ENCODE data around the gene AADACL4. TPM values are rescaled to one million over a fixed set of nuclear protein-coding genes. Genes with fewer than 3 reads are reported as not detected.

Gene AADACL4
- polyA plus RNA-seq (2012; ENCODE audit: missing spikeins), result not detected

DNA sequence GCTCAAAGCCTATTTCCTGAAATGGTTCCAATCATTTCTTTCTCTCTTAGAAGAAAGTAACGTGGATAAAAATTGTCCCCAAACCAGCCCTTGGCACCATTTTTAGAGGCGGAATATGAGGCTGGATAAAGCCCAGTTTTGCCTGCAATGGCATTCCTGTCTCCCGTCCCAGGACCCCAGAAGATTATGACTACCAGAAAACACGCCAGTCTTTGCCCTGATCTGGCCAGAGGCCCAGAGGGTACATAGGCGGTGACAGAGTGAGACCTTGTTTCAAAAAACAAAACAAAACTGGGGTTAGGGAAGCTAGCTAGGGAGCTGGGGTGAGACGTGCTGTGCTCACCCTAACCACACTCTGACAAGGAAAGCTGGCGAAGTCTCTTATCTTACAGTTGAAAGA, at the start of gene AADACL4:
Gene AADACL4, plus strand, starts transcription at position 301 of the 400 bp plus-strand sequence. CDS start 462 bp downstream, outside the sequence.
- FAIRE-seq (no peak), DNase-seq (ENCODE audit: insufficient read length) (no peak)
- TF ChIP-seq POLR2A (IDR thresholded peaks at IDR 0.05; ENCODE audit: low read depth, low read length), result no peak

DNA sequence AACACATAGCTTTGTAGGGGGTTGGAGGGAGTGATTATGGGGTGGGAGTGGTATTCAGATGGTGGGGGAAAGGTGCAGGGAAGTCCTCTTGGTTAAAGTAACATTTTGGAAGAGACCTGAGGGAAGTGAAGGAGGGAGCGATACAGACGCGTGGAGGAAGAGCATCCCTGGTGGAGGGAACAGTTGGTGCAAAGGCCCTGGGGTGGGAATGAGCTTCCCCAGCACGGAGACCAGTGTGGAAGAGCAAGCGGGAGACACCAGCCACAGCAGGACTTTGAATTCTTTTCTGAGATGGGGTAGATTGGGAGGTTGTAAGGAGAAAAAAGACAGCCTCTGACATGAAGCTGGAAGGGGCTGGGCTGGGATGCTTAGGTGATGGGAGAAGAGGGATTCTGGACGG, 49.4 kb upstream of the AADACL4 start:
- DNase-seq (ENCODE audit: insufficient read length) (no peak), FAIRE-seq (no peak)
- no peak for TF ChIP-seq TAF1 (IDR thresholded peaks at IDR 0.05; ENCODE audit: borderline replicate concordance, low read depth, low read length)

DNA sequence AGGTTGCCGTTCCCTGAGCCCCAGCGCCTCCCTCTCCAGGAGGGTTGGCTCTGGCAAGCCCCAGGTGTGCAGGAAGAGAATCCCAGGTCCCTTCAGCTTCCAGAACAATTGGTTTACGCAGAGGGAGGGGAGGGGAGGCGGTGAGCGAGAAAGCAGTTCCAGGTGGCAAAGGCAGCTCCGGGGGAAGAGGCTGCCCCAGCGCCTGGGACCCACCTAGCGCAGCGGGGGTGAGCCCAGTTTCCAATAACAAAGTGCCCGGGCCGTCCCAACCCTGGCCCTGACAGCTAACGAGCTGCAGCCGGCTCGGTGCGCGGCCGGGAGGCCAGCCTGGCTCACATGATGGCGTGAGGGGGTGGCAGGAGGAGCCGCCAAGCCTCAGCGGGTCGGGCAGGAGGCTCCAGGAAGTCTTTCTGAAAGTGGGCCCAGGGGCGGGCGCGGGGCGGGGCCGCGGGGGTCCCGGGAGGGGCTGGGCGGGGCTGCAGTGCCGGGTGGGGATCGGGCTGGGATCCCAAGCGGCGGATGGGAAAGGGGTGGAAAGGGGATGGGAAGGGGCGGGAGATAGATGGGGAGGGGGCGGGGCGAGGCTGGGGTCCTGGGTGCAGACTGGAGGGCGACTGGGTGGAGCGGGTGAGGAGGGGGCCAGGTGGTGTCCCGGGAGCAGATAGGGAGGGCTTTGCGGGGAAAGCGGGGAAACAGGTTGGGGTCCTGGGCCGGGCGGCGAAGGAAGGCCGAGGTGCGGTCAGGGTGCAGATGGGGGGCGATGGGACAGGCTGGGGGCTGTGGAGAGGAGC, 48.7 kb upstream of the AADACL4 start:
- FAIRE-seq (no peak), DNase-seq (ENCODE audit: insufficient read length) (no peak)
- no peak for TF ChIP-seq TAF1 (IDR thresholded peaks at IDR 0.05; ENCODE audit: borderline replicate concordance, low read depth, low read length)
- TF ChIP-seq POLR2AphosphoS5 (IDR thresholded peaks at IDR 0.05; ENCODE audit: low read depth, low read length), result no peak
- TF ChIP-seq POLR2A (IDR thresholded peaks at IDR 0.05; ENCODE audit: low read depth, low read length), result no peak

DNA sequence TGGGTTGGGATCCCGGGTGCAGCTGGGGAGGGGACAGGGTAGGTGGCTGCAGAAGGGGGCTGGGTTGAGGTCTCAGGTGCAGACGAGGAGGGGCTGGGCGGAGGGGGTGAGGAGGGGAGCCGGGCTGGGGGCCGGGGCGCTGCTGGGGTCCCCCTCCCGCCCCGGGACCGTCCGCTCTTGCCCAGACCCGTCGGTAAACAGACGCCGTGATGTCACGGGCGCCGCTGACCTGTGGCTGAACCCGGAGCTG, 48.2 kb upstream of the AADACL4 start:
- no peak for TF ChIP-seq TAF1 (IDR thresholded peaks at IDR 0.05; ENCODE audit: borderline replicate concordance, low read depth, low read length)
- no peak for TF ChIP-seq POLR2A (IDR thresholded peaks at IDR 0.05; ENCODE audit: low read depth, low read length)
- no peak for TF ChIP-seq POLR2AphosphoS5 (IDR thresholded peaks at IDR 0.05; ENCODE audit: low read depth, low read length)
- DNase-seq (ENCODE audit: insufficient read length) (no peak), FAIRE-seq (no peak)

DNA sequence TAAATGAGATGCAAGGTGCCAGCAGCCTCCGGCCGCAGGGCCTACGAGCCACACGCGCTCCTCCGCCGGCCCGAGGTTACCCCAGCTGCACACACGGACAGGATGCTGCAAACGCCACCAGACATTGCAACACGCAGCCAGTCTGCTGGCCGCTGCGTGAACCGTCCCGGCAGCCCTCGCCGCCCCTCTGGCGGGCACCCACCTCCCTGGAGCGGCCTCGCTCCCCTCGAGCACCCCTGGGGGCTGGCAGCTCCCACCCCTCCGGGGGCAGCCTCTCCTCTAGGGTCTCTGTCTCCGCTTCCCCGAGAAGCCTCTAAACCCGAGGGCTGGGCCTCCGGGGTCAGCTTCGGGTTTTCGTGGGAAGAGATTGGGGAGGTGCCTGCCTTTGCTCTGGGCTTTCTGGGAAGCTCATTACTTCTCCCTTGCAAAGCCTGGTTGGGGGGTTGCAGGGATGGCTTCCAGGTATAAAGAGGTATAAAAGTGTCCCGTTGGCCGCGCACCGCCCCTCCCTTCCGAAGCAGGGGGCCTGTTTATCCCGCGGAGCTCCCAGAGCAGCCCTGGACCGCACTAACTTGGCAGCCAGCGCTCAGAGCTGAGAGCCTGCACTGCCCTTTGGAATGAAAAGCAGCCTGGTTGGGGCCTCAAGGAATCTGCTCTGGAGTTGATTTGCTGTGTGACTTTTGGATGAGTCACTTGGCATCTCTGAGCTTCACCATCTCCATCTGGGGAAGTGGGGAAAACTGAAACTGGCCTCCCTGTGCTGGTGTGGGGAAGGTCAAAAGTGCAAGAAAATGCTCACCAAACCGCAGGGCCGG, 47.7 kb upstream of the AADACL4 start:
- FAIRE-seq, result no peak
- DNase-seq (ENCODE audit: insufficient read length), result no peak
- no peak for TF ChIP-seq POLR2AphosphoS5 (IDR thresholded peaks at IDR 0.05; ENCODE audit: low read depth, low read length)
- no peak for TF ChIP-seq POLR2A (IDR thresholded peaks at IDR 0.05; ENCODE audit: low read depth, low read length)
- no peak for TF ChIP-seq TAF1 (IDR thresholded peaks at IDR 0.05; ENCODE audit: borderline replicate concordance, low read depth, low read length)

DNA sequence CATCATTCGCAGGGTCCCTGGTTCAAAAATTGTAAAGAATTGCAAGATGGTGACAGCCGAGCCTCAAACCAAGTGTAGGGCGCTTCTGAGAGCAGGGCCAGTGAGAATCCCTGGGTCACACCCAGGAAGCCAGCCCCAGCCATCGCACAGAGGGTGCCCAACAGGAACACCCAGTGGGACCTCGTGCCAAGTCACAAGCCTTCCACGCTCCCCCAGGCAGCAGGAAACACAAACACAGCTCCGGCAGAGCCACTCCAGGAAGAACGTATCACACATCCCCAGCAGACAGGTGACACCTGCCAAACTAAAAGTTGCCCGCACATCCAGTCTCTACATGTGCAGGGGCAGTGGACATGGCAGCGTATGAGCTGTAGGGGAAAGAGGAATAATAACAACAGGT, 46.1 kb upstream of the AADACL4 start:
- TF ChIP-seq POLR2AphosphoS5 (IDR thresholded peaks at IDR 0.05; ENCODE audit: low read depth, low read length) (no peak), TAF1 (IDR thresholded peaks at IDR 0.05; ENCODE audit: borderline replicate concordance, low read depth, low read length) (no peak), POLR2A (IDR thresholded peaks at IDR 0.05; ENCODE audit: low read depth, low read length) (no peak)
- DNase-seq (ENCODE audit: insufficient read length) (no peak), FAIRE-seq (no peak)

DNA sequence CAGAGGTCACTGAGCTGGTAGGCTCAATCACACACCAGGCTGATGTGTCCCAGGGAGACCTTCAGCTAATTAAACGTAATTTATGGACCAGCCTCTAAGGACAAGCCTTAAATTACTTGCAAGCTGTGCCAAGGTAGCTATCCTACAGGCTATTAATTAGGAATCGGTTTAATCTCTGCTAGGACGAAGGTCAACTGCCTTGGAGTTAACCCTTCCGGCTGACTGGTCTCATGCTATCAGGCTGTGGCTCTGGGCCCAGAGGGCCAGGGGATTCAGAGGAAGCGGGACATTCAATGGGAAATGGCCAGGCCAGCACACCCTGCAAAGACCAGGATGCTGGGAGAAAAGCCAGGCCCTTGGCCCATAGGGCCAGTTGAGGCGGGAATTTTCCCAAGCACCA, 44.9 kb upstream of the AADACL4 start:
- TF ChIP-seq POLR2AphosphoS5 (IDR thresholded peaks at IDR 0.05; ENCODE audit: low read depth, low read length), result no peak
- no peak for TF ChIP-seq TAF1 (IDR thresholded peaks at IDR 0.05; ENCODE audit: borderline replicate concordance, low read depth, low read length)
- FAIRE-seq (no peak), DNase-seq (ENCODE audit: insufficient read length) (no peak)

DNA sequence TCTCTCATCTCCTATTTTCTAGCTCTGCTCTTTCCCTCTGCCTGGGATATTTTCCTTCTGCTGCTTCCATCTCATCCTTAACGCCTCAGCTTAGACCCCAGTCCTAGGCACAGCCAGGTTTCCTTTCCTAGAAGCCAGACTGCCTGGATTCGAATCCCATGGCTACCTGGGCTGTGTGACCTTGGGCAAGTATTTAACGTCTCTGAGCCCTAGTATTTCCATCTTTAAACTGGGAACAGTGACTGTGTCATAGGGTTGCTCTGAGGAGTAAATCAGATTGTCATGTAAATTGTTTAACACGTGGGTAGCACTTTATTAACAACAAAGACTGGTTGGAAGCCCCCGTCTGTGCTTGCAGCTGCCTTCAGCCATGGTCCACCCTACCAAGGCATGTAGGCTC, 44.2 kb upstream of the AADACL4 start:
- no peak for TF ChIP-seq POLR2A (IDR thresholded peaks at IDR 0.05; ENCODE audit: low read depth, low read length)
- TF ChIP-seq TAF1 (IDR thresholded peaks at IDR 0.05; ENCODE audit: borderline replicate concordance, low read depth, low read length), result no peak
- no peak for TF ChIP-seq POLR2AphosphoS5 (IDR thresholded peaks at IDR 0.05; ENCODE audit: low read depth, low read length)
- DNase-seq (ENCODE audit: insufficient read length), result no peak
- no peak for FAIRE-seq

DNA sequence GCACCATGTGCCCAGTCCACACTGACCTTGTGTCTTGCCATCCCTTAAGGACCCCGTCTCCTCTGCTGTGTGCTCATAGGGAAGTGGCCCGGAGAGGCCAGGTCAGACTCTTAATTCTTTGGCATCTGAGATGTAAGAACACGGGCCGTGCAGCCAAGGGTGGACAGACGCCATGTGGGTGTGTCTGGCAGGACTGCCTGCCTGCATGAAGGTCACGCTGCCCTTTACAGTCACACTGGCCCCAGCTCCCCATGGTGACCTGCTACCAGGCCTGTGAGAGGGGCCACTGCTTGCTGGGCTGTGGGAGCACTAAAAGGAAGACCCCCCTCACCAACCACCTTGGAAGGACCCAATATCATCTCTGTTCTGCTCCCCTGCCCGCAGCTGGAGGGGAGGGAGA, 43.5 kb upstream of the AADACL4 start:
- FAIRE-seq, result no peak
- no peak for DNase-seq (ENCODE audit: insufficient read length)
- no peak for TF ChIP-seq POLR2AphosphoS5 (IDR thresholded peaks at IDR 0.05; ENCODE audit: low read depth, low read length)
- TF ChIP-seq TAF1 (IDR thresholded peaks at IDR 0.05; ENCODE audit: borderline replicate concordance, low read depth, low read length), result no peak
- no peak for TF ChIP-seq POLR2A (IDR thresholded peaks at IDR 0.05; ENCODE audit: low read depth, low read length)

DNA sequence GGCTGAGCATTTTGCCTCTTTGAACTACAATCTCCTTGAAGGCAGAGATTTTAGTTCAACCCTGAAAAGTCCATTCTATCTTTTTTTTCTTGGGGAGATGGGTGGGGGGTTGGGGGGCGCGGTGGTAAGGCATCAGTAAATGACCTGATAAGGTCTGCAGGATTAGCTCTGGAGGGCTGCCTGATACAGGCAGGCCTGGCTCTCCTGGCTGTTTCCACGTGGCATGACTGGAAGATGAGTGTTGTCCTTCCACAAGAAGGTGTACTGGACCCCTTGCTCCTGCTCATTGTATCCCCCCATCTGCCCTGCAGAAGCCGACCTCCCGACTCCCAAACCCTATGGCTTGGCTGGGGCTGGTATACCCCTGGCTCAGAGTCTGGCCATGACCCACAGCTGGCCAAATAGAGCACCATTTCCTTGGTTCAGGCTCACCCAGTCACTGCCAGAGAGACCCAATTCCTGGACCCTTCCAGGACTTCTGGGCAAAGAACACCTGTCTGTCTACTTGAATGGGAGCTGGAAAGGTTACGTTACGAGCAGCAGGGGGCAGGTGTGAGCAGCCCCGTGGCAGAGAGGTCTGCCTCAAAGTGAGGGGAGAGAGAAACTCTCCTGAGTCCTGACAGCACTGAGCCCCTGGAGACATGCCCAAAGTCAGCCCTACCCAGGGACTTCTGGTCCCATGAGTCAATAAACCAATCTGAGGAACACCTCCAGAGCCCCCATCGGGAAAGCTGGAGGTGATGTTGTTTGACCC, 42.8 kb upstream of the AADACL4 start:
- TF ChIP-seq POLR2AphosphoS5 (IDR thresholded peaks at IDR 0.05; ENCODE audit: low read depth, low read length), result no peak
- TF ChIP-seq TAF1 (IDR thresholded peaks at IDR 0.05; ENCODE audit: borderline replicate concordance, low read depth, low read length), result no peak
- TF ChIP-seq POLR2A (IDR thresholded peaks at IDR 0.05; ENCODE audit: low read depth, low read length), result no peak

DNA sequence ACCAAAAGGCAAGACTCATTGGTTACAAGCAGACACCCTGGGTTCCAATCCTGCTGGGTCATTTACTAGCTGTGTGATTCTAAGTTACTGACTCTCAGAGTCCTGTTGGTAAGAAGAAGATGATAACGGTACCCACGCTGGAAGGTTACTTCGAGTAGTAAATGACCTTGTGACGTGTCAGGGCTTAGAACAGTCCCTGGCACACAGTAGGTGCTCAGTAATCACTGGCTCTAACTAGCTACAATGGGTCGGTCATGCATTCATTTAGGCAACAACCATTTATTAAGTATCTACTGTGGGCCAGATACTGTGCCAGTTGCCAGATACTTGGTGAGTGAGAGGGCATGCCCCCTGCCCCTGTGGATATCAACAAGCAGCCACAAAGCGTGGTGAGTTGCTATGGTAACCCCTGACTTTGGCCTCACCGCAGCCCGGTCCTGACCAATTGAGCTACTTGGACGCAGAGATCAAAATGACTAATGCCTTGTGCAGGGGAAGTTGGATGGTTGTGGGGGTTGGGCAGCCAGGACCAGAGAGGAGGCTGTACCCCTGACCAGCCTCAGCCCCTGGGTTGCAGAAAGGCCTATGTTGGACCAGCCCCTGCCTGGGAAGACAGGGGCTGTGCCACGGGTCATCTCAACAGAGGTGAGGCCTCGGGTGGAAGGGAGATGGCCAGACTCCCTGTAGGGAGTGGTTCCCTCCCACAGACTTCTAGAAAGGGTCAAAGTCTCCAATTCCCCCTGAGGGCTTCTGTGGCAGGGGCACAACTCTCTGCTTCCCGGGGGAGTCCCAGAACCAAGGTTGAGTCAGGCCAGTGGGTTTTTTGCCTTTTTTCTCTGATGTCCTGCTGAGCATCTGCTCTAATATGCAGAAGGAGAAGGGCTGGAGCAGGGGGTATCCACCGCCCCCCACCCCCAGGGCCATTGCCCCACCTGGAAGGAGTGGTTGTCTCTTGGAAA, 41.9 kb upstream of the AADACL4 start:
- DNase-seq (ENCODE audit: insufficient read length) (no peak), FAIRE-seq (no peak)

More for the DNA sequence above, 42.8 kb upstream of the AADACL4 start:
- no peak for FAIRE-seq
- DNase-seq (ENCODE audit: insufficient read length), result no peak

More for the DNA sequence above, 41.9 kb upstream of the AADACL4 start:
- no peak for TF ChIP-seq TAF1 (IDR thresholded peaks at IDR 0.05; ENCODE audit: borderline replicate concordance, low read depth, low read length)
- TF ChIP-seq POLR2AphosphoS5 (IDR thresholded peaks at IDR 0.05; ENCODE audit: low read depth, low read length), result no peak
- TF ChIP-seq POLR2A (IDR thresholded peaks at IDR 0.05; ENCODE audit: low read depth, low read length), result no peak

All from GM12892 (cell line).